Posterior cingulate gyrus (tissue), 11 donors: ENCODE measurements around the gene ZNF616.
A peak's percentile ranks its signal among the peaks of the same experiment; 100 is the strongest.
"Not testable (repeated sequence)": the region's sequence is repeated elsewhere in the genome, so short reads cannot be mapped to it uniquely, and the experiment has no call there.

Experiments
- DNase-seq, 10 donors: peaks; one replicate each; pipeline versions ENCODE4 v3.0.0 to v3.0.0-alpha.2; 2020 to 2021; ENCODE audit warnings: mixed read lengths in 3 of 10
- intact Hi-C: fragments of 100-400 bp; cut with DNase I; formaldehyde crosslinking; loops from one replicate; pipeline ENCODE4 v1.15.1; 2023

Gene ZNF616

DNA sequence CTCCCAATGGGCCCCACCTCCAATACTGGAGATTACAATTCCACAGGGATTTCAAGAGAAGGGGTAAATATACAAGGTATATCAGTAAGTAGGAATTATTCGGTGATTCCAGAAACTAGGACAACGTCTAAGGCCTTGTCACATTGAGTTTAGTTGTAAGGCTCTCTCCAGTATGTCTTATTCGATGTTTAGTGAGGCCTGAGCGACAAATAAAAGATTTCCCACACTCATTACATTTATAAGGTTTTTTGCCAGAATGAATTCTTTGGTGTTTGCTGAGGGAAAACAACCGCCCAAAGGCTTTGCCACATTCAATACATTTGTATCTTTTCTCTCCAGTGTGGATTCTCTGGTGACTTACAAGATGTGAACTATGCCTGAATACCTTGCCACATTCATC, 25.0 kb downstream of the ZNF616 start:
- intact Hi-C loops = no loop called here
- DNase-seq = no peak

DNA sequence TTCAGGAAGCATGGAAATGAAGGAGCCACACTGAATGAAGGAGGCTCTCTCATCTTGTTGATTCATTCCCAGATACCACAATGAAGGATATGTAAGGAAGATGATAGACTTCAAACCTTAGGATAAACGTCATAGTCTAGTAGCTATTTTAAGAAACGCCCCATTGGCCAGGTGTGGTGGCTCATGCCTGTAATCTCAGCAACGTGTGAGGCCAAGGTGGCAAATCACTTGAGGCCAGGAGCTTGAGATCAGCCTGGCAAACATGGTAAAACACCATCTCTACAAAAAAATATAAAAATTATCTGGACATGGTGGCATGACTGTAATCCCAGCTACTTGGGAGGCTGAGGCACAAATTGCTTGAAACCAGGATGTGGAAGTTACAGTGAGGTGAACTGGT, 27.1 kb downstream of the ZNF616 start:
- intact Hi-C loops = no loop called here
- DNase-seq = no peak

DNA sequence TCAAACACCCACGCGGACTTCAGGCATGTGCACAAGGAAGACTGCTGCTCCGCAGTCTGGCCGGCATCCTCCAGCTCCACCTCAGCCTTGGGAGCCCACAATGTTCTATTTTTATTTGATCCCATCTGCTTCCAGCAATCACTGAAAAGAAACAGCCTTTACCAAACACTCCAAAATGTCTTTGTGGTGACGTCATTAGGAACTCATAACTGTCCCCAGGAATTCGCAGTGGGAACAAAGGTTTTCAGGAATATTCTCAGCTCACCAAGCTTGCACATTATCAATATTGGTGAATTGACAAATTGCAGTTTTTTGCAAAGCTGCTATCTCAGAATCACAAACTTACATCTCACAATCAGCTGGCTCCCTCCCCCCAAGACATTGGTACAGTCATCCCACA, 29.0 kb downstream of the ZNF616 start:
- DNase-seq = no peak
- intact Hi-C loops = no loop called here

DNA sequence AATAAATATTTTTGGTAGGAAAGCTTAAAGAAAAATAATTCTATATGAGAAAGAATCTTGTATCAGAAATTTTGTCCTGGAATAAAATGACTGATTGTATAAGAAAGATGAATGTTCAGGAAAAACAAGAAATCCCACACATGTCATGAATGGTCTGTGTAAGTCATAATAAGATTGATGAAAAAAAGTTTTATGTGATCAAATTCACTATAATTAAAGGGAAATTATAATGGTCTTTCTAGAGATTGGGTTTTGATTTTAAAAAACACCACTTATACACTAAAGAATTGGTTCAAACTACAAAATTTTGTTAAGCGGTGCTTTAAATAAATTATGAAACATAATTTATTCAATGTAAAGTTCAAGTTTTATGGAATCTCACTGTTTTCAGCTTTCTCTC, 37.0 kb downstream of the ZNF616 start:
- intact Hi-C loops = no loop called here
- DNase-seq = no peak

DNA sequence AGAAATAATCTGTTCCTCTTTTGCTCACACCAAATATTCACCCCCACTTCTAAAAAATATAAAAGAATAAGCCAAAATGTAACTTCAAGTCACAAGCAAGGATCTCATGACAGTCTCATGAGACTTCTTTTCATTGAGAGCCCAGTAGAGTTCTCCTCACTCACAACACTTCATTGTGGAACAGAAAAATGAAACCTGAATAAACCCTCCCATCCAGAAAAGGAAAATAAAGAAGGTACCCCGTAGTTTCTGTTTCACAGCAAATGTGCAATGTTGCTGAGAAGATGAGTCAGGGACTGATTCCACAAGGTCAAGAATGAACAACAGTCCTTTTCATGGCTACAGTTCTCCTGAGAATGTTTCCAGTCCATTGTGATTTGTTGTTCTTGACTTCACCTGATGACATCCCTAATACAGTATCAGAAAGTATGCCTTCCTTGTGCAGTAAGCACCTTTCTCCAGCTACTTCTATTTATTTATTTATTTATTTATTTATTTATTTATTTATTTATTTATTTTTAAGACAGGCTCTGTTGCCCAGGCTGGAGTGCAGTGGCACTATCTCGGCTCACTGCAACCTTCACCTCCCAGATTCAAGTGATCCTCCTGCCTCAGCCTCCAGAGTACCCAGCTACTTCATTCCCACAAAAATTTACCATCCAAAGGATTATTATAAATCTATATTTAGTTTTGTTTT, 37.7 kb downstream of the ZNF616 start:
- DNase-seq = no peak
- intact Hi-C loops = no loop called here

DNA sequence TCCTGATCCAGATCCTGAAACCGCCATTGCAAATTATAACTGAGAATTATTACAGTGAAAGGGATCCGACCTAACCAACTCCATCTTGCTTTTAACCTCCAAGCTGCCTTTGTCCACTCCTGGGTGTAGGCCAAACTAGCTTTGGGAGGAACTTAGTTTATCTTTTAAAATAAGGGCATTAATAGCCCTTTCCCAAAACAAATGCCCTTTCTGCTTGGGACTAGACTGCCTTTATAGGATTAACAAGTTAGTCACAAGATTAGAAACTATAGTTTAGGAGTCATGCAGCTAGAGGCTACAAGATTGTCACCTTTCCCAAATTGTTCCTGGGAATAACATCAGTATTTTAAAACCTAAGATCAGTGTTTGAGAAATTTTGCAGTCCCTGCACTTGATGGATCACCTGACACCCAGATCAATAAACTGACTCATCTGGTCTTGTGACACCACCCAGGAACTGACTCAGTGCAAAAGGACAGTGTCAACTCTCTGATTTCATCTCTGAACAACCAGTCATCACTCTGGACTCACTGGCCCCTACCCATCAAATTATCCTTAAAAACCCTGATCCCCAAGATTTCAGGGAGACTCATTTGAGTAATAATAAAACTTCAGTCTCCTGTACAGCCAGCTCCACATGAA, 40.1 kb downstream of the ZNF616 start:
- DNase-seq = no peak
- intact Hi-C loops = loop anchor here (5.0 kb wide), 1 partner anchor 43 kb away; no protein-coding TSS in a partner anchor

DNA sequence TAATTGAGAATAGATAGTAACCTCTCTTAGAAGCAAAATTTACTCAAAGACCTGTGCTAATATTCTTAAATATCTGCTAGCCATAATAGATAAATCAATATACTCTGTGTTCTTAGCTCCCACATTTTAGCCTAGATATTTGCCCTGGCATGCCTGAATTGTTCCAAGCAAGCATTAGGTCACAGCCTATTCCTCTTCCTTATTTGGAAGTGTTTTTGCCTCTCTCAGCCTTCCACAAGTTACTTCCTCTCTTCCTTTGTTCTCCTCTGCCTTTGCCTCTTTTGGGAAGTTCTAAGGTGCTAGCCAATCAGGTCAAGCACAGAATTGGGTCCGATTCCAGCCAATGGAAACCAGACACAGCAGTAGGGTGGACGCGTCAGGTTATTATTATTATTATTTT, 43.3 kb downstream of the ZNF616 start:
- DNase-seq = not testable (repeated sequence)
- intact Hi-C loops = loop anchor here (5.0 kb wide), 1 partner anchor 46 kb away; no protein-coding TSS in a partner anchor

DNA sequence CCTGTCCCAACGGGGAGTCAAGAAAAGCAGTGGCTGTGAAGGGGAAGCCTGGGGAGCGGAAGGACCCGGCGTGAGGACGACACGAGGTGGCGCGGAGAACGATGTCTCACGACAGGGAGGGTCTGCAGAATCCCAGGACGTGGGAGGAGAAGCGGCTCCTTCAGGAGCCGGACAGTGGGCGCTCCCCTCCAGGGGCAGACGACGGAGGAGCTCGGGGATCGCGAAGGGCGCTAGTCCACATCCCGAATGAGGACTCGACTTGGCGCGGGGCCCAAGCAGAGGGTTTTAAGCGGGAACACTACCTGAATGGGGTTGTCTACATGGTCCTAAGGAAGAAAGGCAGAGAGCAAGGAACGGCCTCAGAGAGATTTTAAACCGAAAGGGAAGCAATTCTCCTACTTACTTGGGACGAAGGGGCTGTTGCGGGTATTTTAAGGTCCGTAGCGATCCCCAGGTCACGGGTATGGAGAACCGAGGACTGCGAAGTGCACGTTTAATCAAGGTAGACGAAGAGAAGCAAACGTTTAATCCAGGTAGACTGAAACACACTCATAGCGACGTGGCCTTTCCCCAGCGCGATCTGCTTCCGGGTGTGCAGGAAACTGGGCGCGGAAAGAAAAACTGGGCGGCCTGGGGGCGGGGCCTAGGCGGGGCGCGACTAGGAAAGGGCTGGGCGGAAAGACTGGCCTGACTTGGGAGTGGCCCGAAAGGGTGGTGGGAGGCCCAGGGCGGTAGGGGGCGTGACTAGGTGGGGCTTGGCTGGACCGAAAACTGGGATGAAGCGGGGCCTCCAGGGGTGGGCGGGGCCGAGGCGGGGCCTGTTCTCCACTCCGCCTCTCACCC, 44.3 kb downstream of the ZNF616 start, which contains the start of gene ZNF841:
ZNF841 (minus strand) TSS at position 594 of the 843 bp plus-strand sequence. CDS start 10,964 bp downstream, outside the sequence.
- intact Hi-C loops = loop anchor here (5.0 kb wide), 1 partner anchor 47 kb away; no protein-coding TSS in a partner anchor
- DNase-seq = peak; percentile 86 to 99 (median 93)

DNA sequence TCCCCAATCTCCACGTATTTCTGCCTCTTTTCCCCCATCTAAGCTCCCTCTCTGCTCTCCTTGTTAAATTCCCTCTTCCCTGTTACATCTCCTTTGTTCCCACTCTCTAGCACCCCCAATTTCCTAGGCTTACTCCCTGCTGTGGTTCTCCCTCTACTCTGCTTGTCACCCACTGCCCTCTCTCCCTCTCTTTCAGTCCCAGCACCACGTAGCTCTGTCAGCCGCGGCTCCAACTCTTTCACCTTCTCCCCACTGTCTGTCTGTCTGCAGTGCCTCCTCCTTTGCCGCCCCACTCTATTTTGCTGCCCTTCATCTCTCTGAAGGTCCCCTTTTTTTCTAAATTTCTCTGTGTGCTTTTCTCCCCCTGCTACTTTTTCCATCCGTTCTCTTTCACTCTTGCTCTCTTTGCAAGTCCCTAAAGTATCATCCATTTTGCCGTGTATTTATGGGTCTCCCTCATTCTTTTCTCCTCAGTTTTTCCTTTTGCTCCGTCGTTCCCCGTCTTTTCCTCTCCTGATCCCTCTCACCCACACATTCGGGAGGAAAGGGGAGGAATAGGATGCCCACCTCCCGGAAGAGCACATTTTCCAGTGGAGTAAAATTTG, 45.1 kb downstream of the ZNF616 start:
- intact Hi-C loops = loop anchor here (5.0 kb wide), 1 partner anchor 48 kb away; no protein-coding TSS in a partner anchor
- no peak for DNase-seq

DNA sequence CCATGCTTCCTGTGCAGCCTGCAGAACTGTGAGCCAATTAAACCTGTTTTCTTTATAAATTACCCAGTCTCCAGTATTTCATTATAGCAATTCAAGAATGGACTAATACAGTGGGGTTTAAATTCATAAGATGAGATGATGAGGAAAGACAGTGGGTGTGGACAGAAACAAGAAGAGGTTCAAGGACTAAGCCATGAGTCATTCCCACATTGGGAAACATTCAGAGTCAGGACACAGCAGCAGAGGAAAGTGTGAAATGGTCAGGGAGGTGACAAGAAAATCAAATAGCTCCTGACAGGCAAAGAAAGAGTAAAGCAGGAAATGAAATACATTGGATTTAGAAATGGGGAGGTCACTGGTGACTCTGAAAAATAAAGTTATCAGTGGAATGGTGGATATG, 53.3 kb downstream of the ZNF616 start:
- intact Hi-C loops = no loop called here
- DNase-seq = no peak

DNA sequence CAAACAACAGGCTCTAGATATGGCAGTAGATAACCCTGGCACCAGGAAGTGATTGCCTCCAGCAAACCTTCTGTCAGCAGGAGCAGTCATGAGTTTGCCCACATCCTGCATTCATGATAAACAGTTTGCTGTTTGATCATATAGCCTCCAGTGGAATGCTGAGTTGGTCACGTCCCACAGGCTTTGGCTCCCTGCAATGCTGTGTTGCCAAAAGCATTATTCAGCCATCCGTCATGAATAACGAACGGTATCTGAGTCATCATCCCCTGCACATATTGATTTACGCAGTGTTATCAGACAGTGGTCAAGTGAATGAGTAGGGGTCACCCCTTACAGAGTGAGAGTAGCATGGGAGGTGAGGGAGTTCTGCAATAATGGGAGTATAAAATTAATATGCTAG, 69.2 kb downstream of the ZNF616 start:
- intact Hi-C loops = no loop called here
- no peak for DNase-seq

DNA sequence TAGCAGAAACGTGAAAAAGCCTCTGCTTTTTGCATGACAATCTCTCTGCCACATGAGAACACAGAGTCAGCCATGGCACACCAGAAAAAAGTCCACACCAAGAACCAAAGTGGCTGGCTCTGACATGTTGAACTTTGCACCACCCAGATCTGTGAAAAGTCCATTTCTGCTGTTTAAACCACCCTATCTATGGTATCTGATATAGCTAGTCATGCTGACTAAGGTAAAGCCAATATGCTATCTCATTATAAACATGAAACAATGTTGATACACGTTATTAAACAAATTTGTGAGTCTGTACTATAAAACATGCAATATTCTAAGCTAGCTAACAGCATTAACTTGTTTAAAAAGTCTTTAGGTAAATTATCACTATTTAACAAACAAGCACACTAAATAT, 70.1 kb downstream of the ZNF616 start:
- no peak for DNase-seq
- intact Hi-C loops = no loop called here

DNA sequence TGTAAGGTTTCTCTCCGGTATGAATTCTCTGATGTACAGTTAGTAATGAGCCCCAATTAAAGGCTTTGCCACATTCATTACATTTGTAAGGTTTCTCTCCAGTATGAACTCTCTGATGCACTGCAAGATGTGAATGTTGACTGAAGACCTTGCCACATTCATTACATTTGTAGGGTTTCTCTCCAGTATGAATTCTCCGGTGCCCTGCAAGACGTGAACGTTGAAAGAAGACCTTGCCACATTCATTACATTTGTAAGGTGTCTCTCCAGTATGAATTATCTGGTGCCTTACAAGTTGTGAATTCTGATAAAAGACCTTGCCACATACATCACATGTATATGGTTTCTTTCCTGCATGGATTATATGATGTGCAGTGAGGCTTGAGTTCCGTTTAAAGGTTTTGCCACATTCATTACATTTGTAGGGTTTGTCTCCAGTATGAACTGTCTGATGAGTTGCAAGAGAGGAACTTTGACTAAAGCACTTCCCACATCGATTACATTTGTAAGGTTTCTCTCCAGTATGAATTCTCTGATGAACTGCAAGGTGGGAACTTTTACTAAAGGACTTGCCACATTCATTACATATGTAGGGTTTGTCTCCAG, 73.4 kb downstream of the ZNF616 start:
- no peak for DNase-seq
- intact Hi-C loops = no loop called here

DNA sequence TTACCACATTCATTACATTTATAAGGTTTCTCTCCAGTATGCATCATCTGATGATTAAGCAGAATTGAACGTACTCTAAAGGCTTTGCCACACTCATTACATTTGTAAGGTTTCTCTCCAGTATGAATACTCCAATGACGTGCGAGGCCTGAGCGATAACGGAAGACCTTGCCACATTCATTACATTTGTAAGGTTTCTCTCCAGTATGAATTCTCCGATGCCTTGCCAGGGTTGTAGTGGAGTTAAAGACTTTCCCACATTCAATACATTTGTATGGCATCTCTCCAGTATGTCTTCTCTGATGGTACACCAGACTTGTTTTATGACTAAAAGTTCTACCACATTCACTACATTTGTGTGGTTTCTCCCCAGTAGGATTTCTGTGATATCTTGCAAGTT, 74.3 kb downstream of the ZNF616 start:
- intact Hi-C loops = no loop called here
- no peak for DNase-seq
